Peyer's patch (tissue), 4 donors: Measurements from ENCODE around the gene SARM1. TPM values are rescaled to one million over a fixed set of nuclear protein-coding genes. Genes with fewer than 3 reads are reported as not detected.

Source experiments
- DNase-seq, 3 donors: peaks; one replicate each; pipeline ENCODE4 v3.0.0-alpha.2; 2017 to 2019
- H3K27ac ChIP-seq, 4 donors: fragments of 200-600 bp; sonication (generic); one replicate each; pipeline ENCODE4 v1.5.1; 2016 to 2019
- H3K27me3 ChIP-seq, 2 donors: fragments of 200-600 bp; sonication (generic); one replicate each; pipeline ENCODE4 v1.5.1; 2019
- H3K36me3 ChIP-seq, 3 donors: fragments of 200-600 bp; sonication (generic); one replicate each; pipeline ENCODE4 v1.5.1; 2016 to 2019
- H3K4me1 ChIP-seq, 4 donors: fragments of 200-600 bp; sonication (generic); one replicate each; pipeline ENCODE4 v1.5.1; 2016 to 2019
- H3K4me3 ChIP-seq, 4 donors: fragments of 200-600 bp; sonication (generic); 1 replicate in 3 of 4; 2 replicates in 1 of 4; pipeline ENCODE4 v1.5.1; 2016 to 2019; ENCODE audit warnings: mild to moderate bottlenecking in 1 of 4
- H3K9me3 ChIP-seq, 4 donors: fragments of 200-600 bp; sonication (generic); one replicate each; pipeline ENCODE4 v1.5.1; 2016 to 2019; ENCODE audit warnings: mild to moderate bottlenecking in 1 of 4
- POLR2A ChIP-seq, 2 donors: fragments of 450-650 bp; IDR thresholded peaks; one replicate each; pipeline ENCODE4 v1.5.1; 2017; ENCODE audit warnings: antibody characterized with exemption in 2 of 2, mild to moderate bottlenecking in 2 of 2, moderate library complexity in 2 of 2
- total RNA-seq, 4 donors: library from RNA; depleted of rRNA; stranded (reverse); fragments of >200 nt; gene quantifications; one replicate each; pipeline ENCODE4 v1.1.0, GENCODE V29; 2016
- TF ChIP-seq, protein P1 (sequence below), 6 experiments: fragments of 450-650 bp in 4 of 6; fragments of 200-600 bp in 2 of 6; sonication (generic) in 1 of 6; IDR thresholded peaks; one replicate each; pipeline ENCODE4 v1.5.1; 2017 to 2019; ENCODE audit warnings: antibody characterized with exemption in 6 of 6, mild to moderate bottlenecking in 3 of 6, moderate library complexity in 1 of 6

Gene SARM1
- total RNA-seq, 4 donors from 2014 or later = 12.8 to 37.6 (median 24.6) TPM

DNA sequence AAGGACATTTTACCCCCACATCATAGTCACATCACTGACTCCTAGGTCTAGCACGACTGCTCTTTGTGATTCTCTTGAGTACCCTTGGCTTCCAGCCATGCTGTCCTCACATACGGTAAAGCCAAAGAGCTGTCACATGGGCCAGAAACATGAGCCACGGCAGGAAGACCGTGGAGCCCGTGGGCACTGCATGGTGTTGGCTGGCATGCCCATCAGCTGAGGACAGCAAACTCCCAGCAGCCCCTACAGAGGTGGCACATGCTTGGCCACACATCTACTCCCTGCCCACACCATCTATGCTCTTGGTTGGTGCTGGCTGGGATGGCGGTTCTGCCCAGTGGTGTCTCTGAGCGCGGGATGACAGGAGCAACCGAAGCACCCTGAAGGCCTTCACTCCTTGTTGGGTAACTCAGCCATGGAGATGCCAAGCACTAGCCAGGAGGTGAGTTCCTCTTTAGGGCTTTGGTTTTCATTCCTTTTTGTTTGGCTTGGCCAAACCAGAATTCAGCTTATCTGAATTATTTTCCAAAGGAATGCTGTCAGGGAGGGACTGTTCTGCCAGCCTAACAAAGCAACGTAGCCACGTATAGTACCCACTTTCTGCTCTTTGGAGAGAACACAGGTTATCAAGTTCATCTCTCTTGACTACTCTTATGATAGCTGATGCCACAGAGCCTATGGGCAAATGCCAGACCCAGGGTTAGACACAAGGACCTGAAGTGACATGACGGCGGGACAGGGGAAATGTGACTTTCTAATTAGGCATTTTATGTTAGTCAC, 25.9 kb upstream of the SARM1 start:
- Histone ChIP-seq H3K36me3 (peaks cover 0 to 99% (median 3%) of the 10 kb centered on the region in 3 donors), H3K27me3 (no peaks in the 10 kb centered on the region), H3K9me3 (no peaks in the 10 kb centered on the region), H3K4me1 (no peaks in the 10 kb centered on the region), H3K4me3 (no peak overlapping the region), H3K27ac (no peak overlapping the region)
- no peak for DNase-seq
- TF ChIP-seq, protein P1, sequence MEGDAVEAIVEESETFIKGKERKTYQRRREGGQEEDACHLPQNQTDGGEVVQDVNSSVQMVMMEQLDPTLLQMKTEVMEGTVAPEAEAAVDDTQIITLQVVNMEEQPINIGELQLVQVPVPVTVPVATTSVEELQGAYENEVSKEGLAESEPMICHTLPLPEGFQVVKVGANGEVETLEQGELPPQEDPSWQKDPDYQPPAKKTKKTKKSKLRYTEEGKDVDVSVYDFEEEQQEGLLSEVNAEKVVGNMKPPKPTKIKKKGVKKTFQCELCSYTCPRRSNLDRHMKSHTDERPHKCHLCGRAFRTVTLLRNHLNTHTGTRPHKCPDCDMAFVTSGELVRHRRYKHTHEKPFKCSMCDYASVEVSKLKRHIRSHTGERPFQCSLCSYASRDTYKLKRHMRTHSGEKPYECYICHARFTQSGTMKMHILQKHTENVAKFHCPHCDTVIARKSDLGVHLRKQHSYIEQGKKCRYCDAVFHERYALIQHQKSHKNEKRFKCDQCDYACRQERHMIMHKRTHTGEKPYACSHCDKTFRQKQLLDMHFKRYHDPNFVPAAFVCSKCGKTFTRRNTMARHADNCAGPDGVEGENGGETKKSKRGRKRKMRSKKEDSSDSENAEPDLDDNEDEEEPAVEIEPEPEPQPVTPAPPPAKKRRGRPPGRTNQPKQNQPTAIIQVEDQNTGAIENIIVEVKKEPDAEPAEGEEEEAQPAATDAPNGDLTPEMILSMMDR (IDR thresholded peaks at IDR 0.05) = no peak
- no peak for TF ChIP-seq POLR2A (IDR thresholded peaks at IDR 0.05)

GRCh38 chr17:28346199-28346580, 25.3 kb upstream of the SARM1 start:
- H3K4me3 ChIP-seq = no peak overlapping the region
- no peaks in the 10 kb centered on the region for H3K9me3 ChIP-seq
- H3K4me1 ChIP-seq = no peaks in the 10 kb centered on the region
- peaks cover 0 to 99% (median 3%) of the 10 kb centered on the region in 3 donors for H3K36me3 ChIP-seq
- no peak overlapping the region for H3K27ac ChIP-seq
- TF ChIP-seq, protein P1 (IDR thresholded peaks at IDR 0.05) = no peak
- no peak for TF ChIP-seq POLR2A (IDR thresholded peaks at IDR 0.05)
- DNase-seq = no peak
- H3K27me3 ChIP-seq = no peaks in the 10 kb centered on the region

GRCh38 chr17:28346746-28347246, 24.7 kb upstream of the SARM1 start:
- peak in 1 of 3 donors; percentile 33 for DNase-seq

DNA sequence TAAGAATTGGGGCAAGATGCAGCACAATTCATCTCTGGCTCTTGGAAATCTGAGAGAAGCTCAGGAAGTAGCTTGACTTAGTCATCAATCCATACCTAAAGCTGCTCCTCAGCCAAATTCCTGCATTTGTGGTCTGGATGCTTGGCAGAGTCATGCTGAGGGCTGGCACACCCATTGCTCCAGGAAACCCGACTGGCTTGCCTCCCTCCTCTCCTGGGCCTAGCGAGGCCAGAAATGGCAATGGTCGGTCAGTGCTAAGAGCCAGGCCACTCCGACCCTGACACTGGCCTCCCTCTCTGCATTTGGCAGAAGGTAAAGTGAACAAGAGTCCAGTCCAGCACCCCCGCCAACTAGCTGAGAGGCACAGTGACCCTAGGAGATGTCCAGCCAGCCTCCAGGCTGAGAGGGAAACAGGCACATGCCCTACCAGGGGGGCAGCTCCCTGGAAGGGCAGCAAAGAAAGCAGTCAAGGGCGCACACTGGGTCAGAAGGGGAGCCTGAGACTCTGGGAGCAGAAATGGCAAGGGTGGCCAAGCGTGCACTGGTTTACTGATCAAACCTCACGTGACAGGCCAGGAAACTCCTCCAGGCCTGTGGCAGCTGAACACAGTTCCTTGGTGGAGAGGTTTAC, 24.1 kb upstream of the SARM1 start:
- DNase-seq = peak in 1 of 3 donors; percentile 25
- Histone ChIP-seq H3K9me3 (no peaks in the 10 kb centered on the region), H3K27me3 (no peaks in the 10 kb centered on the region), H3K27ac (no peak overlapping the region), H3K4me1 (no peaks in the 10 kb centered on the region), H3K36me3 (peaks cover 0 to 97% (median 0%) of the 10 kb centered on the region in 3 donors), H3K4me3 (no peak overlapping the region)
- TF ChIP-seq POLR2A (IDR thresholded peaks at IDR 0.05) = no peak
- TF ChIP-seq, protein P1 (IDR thresholded peaks at IDR 0.05) = no peak

More at GRCh38 chr17:28346746-28347246, 24.7 kb upstream of the SARM1 start:
- Histone ChIP-seq H3K27ac (no peak overlapping the region), H3K4me1 (no peaks in the 10 kb centered on the region), H3K27me3 (no peaks in the 10 kb centered on the region), H3K36me3 (peaks cover 0 to 99% (median 3%) of the 10 kb centered on the region in 3 donors), H3K4me3 (no peak overlapping the region), H3K9me3 (no peaks in the 10 kb centered on the region)
- no peak for TF ChIP-seq POLR2A (IDR thresholded peaks at IDR 0.05)
- TF ChIP-seq, protein P1 (IDR thresholded peaks at IDR 0.05) = peak in 3 of 6 experiments; percentile 31 to 38 (median 32)

DNA sequence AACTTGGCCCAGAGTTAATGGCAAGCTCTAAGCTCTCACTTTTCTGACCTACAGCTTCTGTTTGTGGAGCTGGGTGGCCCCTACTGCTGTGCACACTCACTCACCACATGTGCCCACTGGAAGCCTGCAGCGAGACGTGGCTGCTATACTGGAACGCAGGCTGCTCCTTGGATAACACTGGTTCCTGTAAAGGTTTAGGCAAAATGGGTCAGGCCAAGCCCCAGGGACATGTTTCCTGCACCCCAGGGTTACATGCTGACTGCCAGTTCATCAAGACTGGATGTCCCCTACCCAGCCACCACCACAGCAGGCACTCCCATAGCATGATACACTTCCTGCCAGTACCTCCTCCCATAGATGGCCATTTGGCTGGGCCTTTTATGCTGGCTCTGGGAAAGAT, 22.5 kb upstream of the SARM1 start:
- peak in 1 of 3 donors; percentile 29 for DNase-seq
- Histone ChIP-seq H3K36me3 (peaks cover 0 to 96% (median 0%) of the 10 kb centered on the region in 3 donors), H3K9me3 (no peaks in the 10 kb centered on the region), H3K4me3 (no peak overlapping the region), H3K27ac (no peak overlapping the region), H3K27me3 (no peaks in the 10 kb centered on the region), H3K4me1 (no peaks in the 10 kb centered on the region)
- TF ChIP-seq, protein P1 (IDR thresholded peaks at IDR 0.05) = no peak
- TF ChIP-seq POLR2A (IDR thresholded peaks at IDR 0.05) = no peak
